Femur (tissue), 1 donor: ENCODE results near the gene CACNA1H.
"Not testable (repeated sequence)": the region's sequence is repeated elsewhere in the genome, so short reads cannot be mapped to it uniquely, and the experiment has no call there.

Source experiments
- DNase-seq: peaks from one replicate; pipeline ENCODE4 v3.0.0-alpha.2; 2017

CACNA1H gene

GRCh38 chr16:1176280-1176897, 23.5 kb downstream of the CACNA1H start:
- DNase-seq = no peak

GRCh38 chr16:1177053-1177452, 24.1 kb downstream of the CACNA1H start:
- DNase-seq = no peak

- DNase-seq = no peak
Observed at GRCh38 chr16:1177750-1178149, 24.8 kb downstream of the CACNA1H start.

- DNase-seq = no peak
Observed at GRCh38 chr16:1178295-1178910, 25.5 kb downstream of the CACNA1H start.

- DNase-seq = peak; percentile 73
Observed at GRCh38 chr16:1180549-1181403, 27.9 kb downstream of the CACNA1H start.

- DNase-seq = no peak
Observed at GRCh38 chr16:1181404-1182315, 28.8 kb downstream of the CACNA1H start.

GRCh38 chr16:1182316-1182671, 29.4 kb downstream of the CACNA1H start:
- peak; percentile 51 for DNase-seq

- no peak for DNase-seq
Observed at GRCh38 chr16:1182950-1183907, 30.3 kb downstream of the CACNA1H start.

- DNase-seq = no peak
Observed at GRCh38 chr16:1184156-1184868, 31.4 kb downstream of the CACNA1H start.

- DNase-seq = no peak
Observed at GRCh38 chr16:1184980-1185379, 32.1 kb downstream of the CACNA1H start.

- DNase-seq = not testable (repeated sequence)
Observed at GRCh38 chr16:1185460-1186207, 32.7 kb downstream of the CACNA1H start.

- DNase-seq = peak; percentile 69
Observed at GRCh38 chr16:1188432-1189189, 35.7 kb downstream of the CACNA1H start.

- DNase-seq = no peak
Observed at GRCh38 chr16:1189455-1189854, 36.5 kb downstream of the CACNA1H start.

- DNase-seq = not testable (repeated sequence)
Observed at GRCh38 chr16:1190789-1191188, 37.9 kb downstream of the CACNA1H start.

GRCh38 chr16:1192384-1193073, 39.6 kb downstream of the CACNA1H start:
- DNase-seq = no peak

- DNase-seq = no peak
Observed at GRCh38 chr16:1193143-1193824, 40.4 kb downstream of the CACNA1H start.

- no peak for DNase-seq
Observed at GRCh38 chr16:1193825-1194581, 41.1 kb downstream of the CACNA1H start.
